HepG2 (cell line): ENCODE results near the gene DIS3L2. TPM values are rescaled to one million over a fixed set of nuclear protein-coding genes. Genes with fewer than 3 reads are reported as not detected.

Experiments
- ATAC-seq: fragments of 200-7000 bp; cut with Tn5 transposase; 3 replicates; pipeline ENCODE4 v1.9.1; 2020; ENCODE audit warnings: mild to moderate bottlenecking, moderate library complexity
- BruUV-seq: library from RNA; stranded (reverse); fragments of 400-500 nt; replicated peaks from 2 replicates; lab custom pipeline; 2021; lab: Mats Ljungman, UMichigan
- CTCF ChIA-PET: fragments of 300-600 bp; formaldehyde crosslinking; extraction: SDS; loops from one replicate; lab custom pipeline; 2021; ENCODE audit warnings: low total read pairs, inconsistent platforms, low intra/inter-chr PET ratio; lab: Yijun Ruan, JAX
- POLR2A ChIA-PET: fragments of 350-600 bp; sonication (Branson Sonifier 250); formaldehyde crosslinking; loops from one replicate; lab custom pipeline; 2020; ENCODE audit warnings: antibody characterized with exemption, inconsistent platforms; lab: Yijun Ruan, JAX
- DNase-seq: peaks from one replicate; pipeline ENCODE4 v3.0.0-alpha.2; 2015; ENCODE audit warnings: low spot score
- FAIRE-seq: peaks from 3 replicates; lab custom pipeline; 2011; peaks lifted over from hg19 to GRCh38; lab: Jason Lieb, UNC
- H2AFZ ChIP-seq: one replicate; pipeline ENCODE4 v1.6.1; 2011; ENCODE audit warnings: low read length, inconsistent platforms
- H3K27ac ChIP-seq: fragments of 300-600 bp; 3 replicates; pipeline ENCODE4 v1.8.0; 2011; ENCODE audit warnings: mixed run types, mild to moderate bottlenecking, mixed read lengths, low read length, inconsistent platforms; ENCODE audit not compliant: insufficient read depth; ENCODE audit errors: extremely low read length
- H3K27me3 ChIP-seq, 2 experiments: fragments of 200-600 bp in 1 of 2; 2 replicates in 1 of 2; 3 replicates in 1 of 2; pipeline versions ENCODE4 v1.6.0 to v1.8.0; 2011; ENCODE audit warnings: low read length in 2 of 2, mild to moderate bottlenecking in 2 of 2, moderate library complexity in 2 of 2, inconsistent platforms in 1 of 2; ENCODE audit not compliant: insufficient read depth in 2 of 2, control insufficient read depth in 1 of 2
- H3K36me3 ChIP-seq, 2 experiments: fragments of 200-600 bp in 1 of 2; replicated peaks in 1 of 2; 2 replicates in 1 of 2; 3 replicates in 1 of 2; pipeline versions ENCODE4 v1.5.1 to v1.8.0; 2011; ENCODE audit warnings: low read length in 2 of 2, inconsistent platforms in 1 of 2; ENCODE audit not compliant: insufficient read depth in 2 of 2, control insufficient read depth in 1 of 2
- H3K4me1 ChIP-seq: 2 replicates; pipeline ENCODE4 v1.5.1; 2012; ENCODE audit warnings: low read length, inconsistent platforms; ENCODE audit not compliant: insufficient read depth
- H3K4me2 ChIP-seq: 2 replicates; pipeline ENCODE4 v1.6.0; 2011; ENCODE audit warnings: low read depth, low read length, inconsistent platforms
- H3K4me3 ChIP-seq, 3 experiments: fragments of 200-600 bp in 1 of 3; sonication (generic), shearing (Covaris generic) in 1 of 3; replicated peaks in 1 of 3; 2 replicates each; pipeline ENCODE4 v1.5.1; 2011 to 2016; ENCODE audit warnings: low read length in 3 of 3, inconsistent platforms in 2 of 3, low read depth in 2 of 3, mild to moderate bottlenecking in 2 of 3, control low read depth in 1 of 3, mixed read lengths in 1 of 3; ENCODE audit not compliant: insufficient read depth in 1 of 3
- H3K79me2 ChIP-seq: one replicate; pipeline ENCODE4 v1.6.1; 2011; ENCODE audit warnings: low read length, inconsistent platforms; ENCODE audit not compliant: insufficient read depth
- H3K9ac ChIP-seq: 2 replicates; pipeline ENCODE4 v1.6.0; 2011; ENCODE audit warnings: mild to moderate bottlenecking, low read depth, low read length, inconsistent platforms; ENCODE audit not compliant: insufficient read depth
- H3K9me3 ChIP-seq: 2 replicates; pipeline ENCODE4 v1.5.1; 2012; ENCODE audit warnings: mild to moderate bottlenecking, low read length
- H4K20me1 ChIP-seq: 2 replicates; pipeline ENCODE4 v1.6.0; 2011; ENCODE audit warnings: inconsistent platforms, mild to moderate bottlenecking, low read length, moderate library complexity; ENCODE audit not compliant: insufficient read depth
- HOXA3 ChIP-seq: sonication (generic); formaldehyde crosslinking; IDR thresholded peaks from 2 replicates; pipeline ENCODE4 v1.5.0; 2020; ENCODE audit warnings: missing genetic modification reagents
- PREB ChIP-seq: sonication (generic); formaldehyde crosslinking; IDR thresholded peaks from 2 replicates; pipeline ENCODE4 v1.4.0; 2020; ENCODE audit warnings: missing genetic modification reagents
- SNAPC2 ChIP-seq: sonication (generic); formaldehyde crosslinking; IDR thresholded peaks from 2 replicates; pipeline ENCODE4 v1.8.1; 2022; ENCODE audit warnings: mild to moderate bottlenecking, missing genetic modification reagents
- STAT6 ChIP-seq: sonication (generic); formaldehyde crosslinking; IDR thresholded peaks from 2 replicates; pipeline ENCODE4 v1.4.0; 2020; ENCODE audit warnings: missing genetic modification reagents, mild to moderate bottlenecking, borderline replicate concordance
- TARDBP ChIP-seq: sonication (generic); formaldehyde crosslinking; IDR thresholded peaks from 2 replicates; pipeline ENCODE4 v1.8.0; 2022; ENCODE audit warnings: mild to moderate bottlenecking, missing genetic modification reagents
- ZNF382 ChIP-seq: sonication (generic); formaldehyde crosslinking; IDR thresholded peaks from 2 replicates; pipeline ENCODE4 v1.5.0; 2020; ENCODE audit warnings: missing genetic modification reagents, mild to moderate bottlenecking, borderline replicate concordance
- ZNF576 ChIP-seq: sonication (generic); formaldehyde crosslinking; IDR thresholded peaks from 2 replicates; pipeline ENCODE4 v1.4.0; 2020; ENCODE audit warnings: mild to moderate bottlenecking, missing genetic modification reagents
- ZNF577 ChIP-seq: sonication (generic); formaldehyde crosslinking; IDR thresholded peaks from 2 replicates; pipeline ENCODE4 v1.4.0; 2020; ENCODE audit warnings: mild to moderate bottlenecking, low read depth, missing genetic modification reagents, borderline replicate concordance
- ZNF7 ChIP-seq: IDR thresholded peaks from 2 replicates; pipeline ENCODE4 v1.6.1; 2016; ENCODE audit warnings: missing biosample characterization, missing genetic modification reagents
- WGBS: methylation state at CpG from one replicate; pipeline ENCODE4 v1.1.6; 2017; ENCODE audit warnings: low lambda C conversion rate; 5-methylcytosine and 5-hydroxymethylcytosine counted together
- in situ Hi-C: cut with HindIII; loops from 2 replicates; pipeline ENCODE4 v1.10.0; 2017; ENCODE audit warnings: low pct_unique_long_range_greater_than_20kb; ENCODE audit not compliant: extremely low pct_ligation_motif_present
- intact Hi-C: fragments of 100-400 bp; cut with micrococcal nuclease; formaldehyde crosslinking; loops from one replicate; pipeline ENCODE4 v1.10.0; 2022; ENCODE audit not compliant: unreplicated experiment
- polyA plus RNA-seq, 8 experiments: library from polyadenylated mRNA; depleted of rRNA in 3 of 8; stranded (reverse) in 7 of 8; unstranded in 1 of 8; fragments of >200 nt; fragmentation: Illumina TruSeq in 4 of 8; extraction: Trizol in 4 of 8; gene quantifications; 2 replicates each; pipeline versions ENCODE4 v1.2.1 to v1.2.3, GENCODE V29; 2011 to 2016; ENCODE audit warnings: low read depth in 4 of 8, missing spikeins in 1 of 8, mixed read lengths in 1 of 8; ENCODE audit not compliant: insufficient read depth in 1 of 8
- total RNA-seq, 5 experiments: library from RNA; depleted of rRNA; stranded (reverse); fragments of >200 nt; fragmentation: Illumina TruSeq; extraction: Trizol; gene quantifications; 2 replicates each; pipeline ENCODE4 v1.2.3, GENCODE V29; 2016; ENCODE audit warnings: low read depth in 1 of 5

The DIS3L2 gene
- total and polyA plus RNA-seq, 2 of the 13 experiments (the other 11 are each of a cell fraction or from before 2014, with no cell fraction given) = 7.0 to 23.9 TPM

- Histone ChIP-seq H3K27ac (no peak overlapping the region), H3K9me3 (no peaks in the 10 kb centered on the region), H3K4me1 (0 out of 2 replicates have a peak, but pooled peaks cover 10% of the 10 kb centered on the region), H3K79me2 (peaks cover 7% of the 10 kb centered on the region), H4K20me1 (no peaks in the 10 kb centered on the region), H3K4me3 (no peak overlapping the region), H3K9ac (no peak overlapping the region), H3K27me3 (no peaks in the 10 kb centered on the region), H3K36me3 (peaks cover 2 to 3% of the 10 kb centered on the region in 2 experiments; a peak in 2 of 5 replicates), H2AFZ (no peak overlapping the region), H3K4me2 (no peak overlapping the region)
- in situ Hi-C loops (no loop called here), intact Hi-C loops (no loop called here)
- POLR2A ChIA-PET = no interaction called here
- no peak for TF ChIP-seq ZNF7
- no peak for TF ChIP-seq ZNF577 (CRISPR knock-in tag)
- ATAC-seq = no peak
- no peak for FAIRE-seq
- 88% methylated on average over 4 of the region's 4 CpGs for WGBS
- CTCF ChIA-PET = no interaction called here
- DNase-seq = no peak
- no TSS peak for BruUV-seq
These were observed 48.2 kb downstream of the DIS3L2 start for GRCh38 chr2:232009639-232010274.

- no peaks in the 10 kb centered on the region for H3K27me3 ChIP-seq
- TF ChIP-seq HOXA3 = no peak
- no peak for TF ChIP-seq PREB (CRISPR knock-in tag)
- TF ChIP-seq STAT6 (CRISPR knock-in tag) = no peak
- TF ChIP-seq SNAPC2 = no peak
- TF ChIP-seq TARDBP (CRISPR knock-in tag) = no peak
- TF ChIP-seq ZNF576 = no peak
- no peak for TF ChIP-seq ZNF382 (CRISPR knock-in tag)
These were observed 52.3 kb downstream of the DIS3L2 start for GRCh38 chr2:232013701-232014353.

More at GRCh38 chr2:232013701-232014353, 52.3 kb downstream of the DIS3L2 start:
- intact Hi-C loops (no loop called here), in situ Hi-C loops (no loop called here)
- ChIA-PET CTCF (no interaction called here), POLR2A (no interaction called here)
- no peak overlapping the region for H3K4me3 ChIP-seq
- no TSS peak for BruUV-seq
- H3K9ac ChIP-seq = no peak overlapping the region
- H3K4me1 ChIP-seq = 0 out of 2 replicates have a peak, but pooled peaks cover 10% of the 10 kb centered on the region
- WGBS = 93% methylated on average over 3 of the region's 3 CpGs
- H3K9me3 ChIP-seq = no peaks in the 10 kb centered on the region
- no peaks in the 10 kb centered on the region for H4K20me1 ChIP-seq
- H2AFZ ChIP-seq = no peak overlapping the region
- no peak overlapping the region for H3K4me2 ChIP-seq
- peaks cover 5% of the 10 kb centered on the region for H3K79me2 ChIP-seq
- ATAC-seq (no peak), FAIRE-seq (no peak), DNase-seq (no peak)
- peaks cover 3 to 23% of the 10 kb centered on the region in 2 experiments; a peak in 3 of 5 replicates for H3K36me3 ChIP-seq
- H3K27ac ChIP-seq = no peak overlapping the region
